Muscle of leg (tissue), 16 donors: ENCODE data around the gene RBCK1. TPM values are rescaled to one million over a fixed set of nuclear protein-coding genes. Genes with fewer than 3 reads are reported as not detected.

Source experiments
- DNase-seq: peaks from one replicate; pipeline ENCODE4 v3.0.0; 2013
- H3K27ac ChIP-seq: one replicate; pipeline ENCODE4 v1.5.1; 2013; ENCODE audit warnings: mild to moderate bottlenecking, low read length, control low read depth
- H3K27me3 ChIP-seq: one replicate; pipeline ENCODE4 v1.6.1; 2013; ENCODE audit warnings: low read length; ENCODE audit not compliant: control insufficient read depth, insufficient read depth
- H3K36me3 ChIP-seq: one replicate; pipeline ENCODE4 v1.6.1; 2013; ENCODE audit warnings: low read length; ENCODE audit not compliant: control insufficient read depth, insufficient read depth
- H3K4me1 ChIP-seq: one replicate; pipeline ENCODE4 v1.6.1; 2013; ENCODE audit warnings: low read length; ENCODE audit not compliant: control insufficient read depth, insufficient read depth
- H3K4me3 ChIP-seq: one replicate; pipeline ENCODE4 v1.5.1; 2013; ENCODE audit warnings: low read length, control low read depth
- H3K9me3 ChIP-seq: replicated peaks from 2 replicates; pipeline ENCODE4 v1.6.1; 2013; ENCODE audit warnings: low read depth, low read length; ENCODE audit not compliant: control insufficient read depth
- WGBS: methylation state at CpG from one replicate; pipeline ENCODE4 v1.1.5; 2013; ENCODE audit warnings: missing lambda C conversion rate; ENCODE audit not compliant: insufficient coverage; 5-methylcytosine and 5-hydroxymethylcytosine counted together
- long read RNA-seq, 11 donors: transcript quantifications; one replicate each; lab custom pipeline, GENCODE V29; 2026
- polyA plus RNA-seq, 8 donors: library from polyadenylated mRNA; unstranded; fragments of 120-200 nt; gene quantifications; one replicate each; pipeline versions ENCODE4 v1.2.1 to v1.2.3, GENCODE V29; 2013; ENCODE audit warnings: inconsistent platforms in 1 of 8, low replicate concordance in 1 of 8; ENCODE audit not compliant: insufficient read length in 8 of 8, insufficient read depth in 1 of 8
- total RNA-seq: library from RNA; stranded (reverse); fragments of 120-200 nt; gene quantifications from one replicate; pipeline ENCODE4 v1.2.4, GENCODE V29; 2013

RBCK1 gene
- total RNA-seq: 31.0 TPM
- polyA plus RNA-seq: 10 to 100 TPM; 40.0 to 69.1 (median 54.8) TPM
- long read RNA-seq, donor 1, transcript RBCK1-213 (3 exons, 1,200 nt): major isoform, 5 of 18 reads
- long read RNA-seq, donor 1, partial matches to known transcripts: 10 of 18 reads
- long read RNA-seq, donor 1, other reads (novel, unspliced or antisense): 0 of 18 reads
- long read RNA-seq, donor 2: 0 reads
- long read RNA-seq, donor 3, transcript RBCK1-213 (3 exons, 1,200 nt): major isoform, 7 of 27 reads
- long read RNA-seq, donor 3, partial matches to known transcripts: 12 of 27 reads
- long read RNA-seq, donor 3, other reads (novel, unspliced or antisense): 0 of 27 reads
- long read RNA-seq, donor 4, transcript RBCK1-202 (12 exons, 2,774 nt): major isoform, 5 of 10 reads
- long read RNA-seq, donor 4, transcript RBCK1-213 (3 exons, 1,200 nt): major isoform, 5 of 10 reads
- long read RNA-seq, donor 4, partial matches to known transcripts: 0 of 10 reads
- long read RNA-seq, donor 4, other reads (novel, unspliced or antisense): 0 of 10 reads
- long read RNA-seq, donor 5, transcript RBCK1-213 (3 exons, 1,200 nt): major isoform, 12 of 39 reads
- long read RNA-seq, donor 5, transcript RBCK1-202 (12 exons, 2,774 nt): minor isoform, 9 of 39 reads
- long read RNA-seq, donor 5, partial matches to known transcripts: 13 of 39 reads
- long read RNA-seq, donor 5, other reads (novel, unspliced or antisense): 0 of 39 reads
- long read RNA-seq, donor 6, transcript RBCK1-213 (3 exons, 1,200 nt): major isoform, 17 of 33 reads
- long read RNA-seq, donor 6, transcript RBCK1-202 (12 exons, 2,774 nt): minor isoform, 11 of 33 reads
- long read RNA-seq, donor 6, partial matches to known transcripts: 0 of 33 reads
- long read RNA-seq, donor 6, other reads (novel, unspliced or antisense): 0 of 33 reads
- long read RNA-seq, donor 7, transcript RBCK1-213 (3 exons, 1,200 nt): major isoform, 11 of 22 reads
- long read RNA-seq, donor 7, partial matches to known transcripts: 7 of 22 reads
- long read RNA-seq, donor 7, other reads (novel, unspliced or antisense): 0 of 22 reads
- long read RNA-seq, donor 8, transcript RBCK1-213 (3 exons, 1,200 nt): major isoform, 5 of 6 reads
- long read RNA-seq, donor 8, partial matches to known transcripts: 0 of 6 reads
- long read RNA-seq, donor 8, other reads (novel, unspliced or antisense): 0 of 6 reads
- long read RNA-seq, donor 9, transcript RBCK1-213 (3 exons, 1,200 nt): major isoform, 12 of 16 reads
- long read RNA-seq, donor 9, partial matches to known transcripts: 0 of 16 reads
- long read RNA-seq, donor 9, other reads (novel, unspliced or antisense): 0 of 16 reads
- long read RNA-seq, donor 10, transcript RBCK1-213 (3 exons, 1,200 nt): major isoform, 15 of 40 reads
- long read RNA-seq, donor 10, partial matches to known transcripts: 18 of 40 reads
- long read RNA-seq, donor 10, other reads (novel, unspliced or antisense): 0 of 40 reads
- long read RNA-seq, donor 11, transcript RBCK1-213 (3 exons, 1,200 nt): major isoform, 5 of 17 reads
- long read RNA-seq, donor 11, partial matches to known transcripts: 9 of 17 reads
- long read RNA-seq, donor 11, other reads (novel, unspliced or antisense): 0 of 17 reads

- peaks cover 20% of the 10 kb centered on the region for H3K4me1 ChIP-seq
- H3K9me3 ChIP-seq: peaks cover 5% of the 10 kb centered on the region
- peak within 1 kb of the TSS; percentile 94 for H3K27ac ChIP-seq
- DNase-seq: peak; percentile 94
- H3K27me3 ChIP-seq: no peaks in the 10 kb centered on the region
- H3K4me3 ChIP-seq: peak within 1 kb of the TSS; percentile 99
- WGBS: under 1% methylated on average over 67 of the region's 87 CpGs
- peaks cover 21% of the 10 kb centered on the region for H3K36me3 ChIP-seq
Observed at GRCh38 chr20:407953-408842, at the start of gene RBCK1. RBCK1 (plus strand) TSS chr20:408299; CDS start chr20:408758, 459 bp downstream.

DNA sequence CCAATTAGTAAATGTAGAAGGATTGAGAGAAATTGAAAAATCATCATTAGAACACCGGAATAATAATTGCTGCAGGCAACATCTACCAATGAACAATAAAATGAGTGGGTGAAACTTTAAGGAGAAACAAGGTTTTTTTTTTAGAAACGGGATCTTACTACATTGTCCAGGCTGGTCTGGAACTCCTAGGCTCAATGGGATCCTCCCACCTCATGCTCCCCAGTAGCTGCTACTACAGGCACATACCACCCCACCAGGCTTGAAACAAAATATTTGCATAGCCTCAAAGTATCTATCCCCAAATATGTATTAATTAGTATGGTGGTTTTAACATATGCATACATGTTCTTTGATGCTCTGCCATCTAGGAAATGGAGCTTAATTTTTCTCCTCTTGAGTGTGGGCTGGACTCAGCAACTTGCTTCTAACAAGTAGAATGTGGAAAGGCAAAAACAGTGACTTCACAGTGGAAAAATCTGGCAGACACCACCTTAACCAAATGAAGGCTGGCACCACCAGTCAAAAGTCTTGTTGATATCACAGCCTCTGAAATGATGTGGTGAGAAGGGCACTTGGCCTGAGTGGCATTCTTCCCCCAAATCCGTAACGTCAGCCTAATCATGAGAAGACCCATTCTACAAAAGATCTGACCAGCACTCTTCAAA, 49.1 kb upstream of the RBCK1 start:
- no peak for DNase-seq
- Histone ChIP-seq H3K36me3 (peaks cover under 1% of the 10 kb centered on the region), H3K4me1 (peaks cover 13% of the 10 kb centered on the region), H3K27ac (peak overlapping the region; percentile 9), H3K9me3 (no peaks in the 10 kb centered on the region), H3K27me3 (no peaks in the 10 kb centered on the region), H3K4me3 (no peak overlapping the region)
- whole genome bisulfite sequencing: no CpG with 5 or more reads among the region's 4 CpGs

DNA sequence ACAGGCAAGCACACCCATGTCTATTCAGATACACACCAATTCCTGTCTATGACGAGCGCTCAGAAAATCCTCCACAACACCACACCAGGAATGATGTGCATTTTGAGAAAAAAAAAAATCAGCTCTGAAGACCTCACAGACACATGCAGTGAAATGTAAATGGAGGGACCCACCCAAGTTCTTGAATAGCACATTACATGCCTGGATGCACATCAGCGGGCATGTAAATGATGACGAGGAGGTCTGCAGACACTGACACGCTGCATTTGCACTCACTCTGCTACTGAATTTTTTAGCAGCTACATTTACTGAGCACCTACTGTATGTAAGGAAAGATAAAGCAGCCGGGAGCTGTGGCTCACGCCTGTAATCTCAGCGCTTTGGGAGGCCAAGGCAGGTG, 46.5 kb upstream of the RBCK1 start:
- no peaks in the 10 kb centered on the region for H3K9me3 ChIP-seq
- no peaks in the 10 kb centered on the region for H3K36me3 ChIP-seq
- H3K27ac ChIP-seq: no peak overlapping the region
- DNase-seq: no peak
- peaks cover 13% of the 10 kb centered on the region for H3K4me1 ChIP-seq
- H3K27me3 ChIP-seq: no peaks in the 10 kb centered on the region
- no peak overlapping the region for H3K4me3 ChIP-seq
- WGBS: 100% methylated on average over 1 of the region's 8 CpGs

DNA sequence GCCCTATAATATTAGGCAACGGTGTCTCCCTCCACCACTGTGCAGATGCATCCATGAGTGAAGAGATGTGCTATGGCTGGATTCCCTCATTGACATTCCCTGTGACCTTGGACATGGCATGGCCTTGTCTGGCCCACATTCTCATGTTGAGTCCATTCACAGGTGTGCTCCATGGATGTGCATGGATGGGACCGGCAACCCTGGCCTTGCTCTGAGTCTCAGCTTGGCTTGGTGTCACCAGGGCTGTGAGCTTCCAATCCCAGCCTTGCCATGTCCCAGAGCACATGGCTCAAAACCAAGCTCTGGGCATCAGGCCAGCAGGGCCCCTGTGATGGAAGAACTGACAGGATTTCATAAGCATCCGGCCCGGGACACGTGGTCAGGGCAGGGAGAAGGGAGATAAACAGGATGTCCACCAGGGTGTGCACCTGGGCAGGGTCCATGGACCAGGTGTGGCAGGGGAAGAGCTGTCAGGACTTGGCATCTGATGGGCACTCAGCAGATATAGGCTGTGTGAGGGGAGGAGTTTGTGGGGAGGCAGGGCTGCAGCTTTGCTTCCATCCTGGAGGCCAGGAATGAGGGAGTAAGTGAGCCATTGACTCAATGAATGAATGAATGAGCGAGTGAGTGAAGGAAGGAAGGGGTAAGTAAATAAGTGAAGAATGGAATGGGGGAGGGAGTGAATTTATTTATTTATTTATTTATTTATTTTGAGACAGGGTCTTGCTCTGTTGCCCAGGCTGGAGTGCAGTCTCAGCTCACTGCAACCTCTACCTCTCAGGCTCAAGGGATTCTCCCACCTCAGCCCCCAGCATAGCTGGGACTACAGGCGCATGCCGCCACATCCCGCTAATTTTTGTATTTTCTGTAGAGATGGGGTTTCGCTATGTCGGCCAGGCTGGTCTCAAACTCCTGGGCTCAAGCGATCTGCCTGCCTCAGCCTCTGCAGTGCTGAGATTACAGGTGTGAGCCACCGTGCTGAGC, 45.5 kb upstream of the RBCK1 start:
- Histone ChIP-seq H3K27me3 (no peaks in the 10 kb centered on the region), H3K4me3 (no peak overlapping the region), H3K4me1 (peaks cover 13% of the 10 kb centered on the region), H3K27ac (no peak overlapping the region), H3K9me3 (no peaks in the 10 kb centered on the region), H3K36me3 (no peaks in the 10 kb centered on the region)
- DNase-seq: peak; percentile 77
- 69% methylated on average over 9 of the region's 13 CpGs for WGBS

GRCh38 chr20:363319-364078, 44.6 kb upstream of the RBCK1 start:
- no peaks in the 10 kb centered on the region for H3K9me3 ChIP-seq
- WGBS: 82% methylated on average over 10 of the region's 13 CpGs
- peaks cover 13% of the 10 kb centered on the region for H3K4me1 ChIP-seq
- no peaks in the 10 kb centered on the region for H3K27me3 ChIP-seq
- H3K36me3 ChIP-seq: no peaks in the 10 kb centered on the region
- H3K27ac ChIP-seq: no peak overlapping the region
- H3K4me3 ChIP-seq: no peak overlapping the region
- no peak for DNase-seq

- H3K27ac ChIP-seq: no peak overlapping the region
- DNase-seq: no peak
- no peak overlapping the region for H3K4me3 ChIP-seq
- 77% methylated on average over 5 of the region's 9 CpGs for WGBS
- H3K36me3 ChIP-seq: no peaks in the 10 kb centered on the region
- H3K27me3 ChIP-seq: no peaks in the 10 kb centered on the region
- H3K4me1 ChIP-seq: peaks cover 13% of the 10 kb centered on the region
- H3K9me3 ChIP-seq: no peaks in the 10 kb centered on the region
Observed at GRCh38 chr20:364905-365794, 42.9 kb upstream of the RBCK1 start.
